ENCODE results near the gene ADARB2.

DNA sequence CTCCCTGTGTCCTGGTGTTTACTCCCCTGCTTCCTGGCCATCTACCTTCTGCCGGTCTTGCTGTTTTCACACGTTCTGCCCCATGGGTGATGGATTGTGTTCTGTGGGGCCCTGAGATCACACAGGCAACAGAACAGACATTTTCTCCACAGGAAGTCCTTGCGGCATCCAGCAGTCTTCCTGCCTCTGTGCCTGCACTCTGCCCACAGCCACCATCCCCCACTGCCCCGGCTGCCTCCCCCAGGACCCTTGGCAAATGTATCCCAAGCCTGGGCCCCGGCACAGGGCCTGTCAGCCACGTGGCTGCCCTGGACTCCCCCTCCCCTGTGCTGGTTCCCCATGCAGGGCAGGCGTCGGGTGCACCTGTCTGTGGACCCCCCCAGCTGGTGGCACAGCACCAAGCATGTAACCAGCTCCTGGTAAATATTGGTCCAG is 497.0 kb downstream of the ADARB2 start:
- TF ChIP-seq CTBP1 (IDR thresholded peaks at IDR 0.05; ENCODE audit: borderline replicate concordance) (no peak), ARNT (IDR thresholded peaks at IDR 0.05) (no peak), SUZ12 (IDR thresholded peaks at IDR 0.05) (no peak), FOXA1 (IDR thresholded peaks at IDR 0.05) (no peak), FOXK2 (IDR thresholded peaks at IDR 0.05) (no peak), SP1 (IDR thresholded peaks at IDR 0.05) (no peak)

Data from HEK293T (cell line).